Inflammatory macrophage (primary cell): ENCODE results near the gene WNT9B.
"Not testable (repeated sequence)": the region's sequence is repeated elsewhere in the genome, so short reads cannot be mapped to it uniquely, and the experiment has no call there.

ENCODE experiments used
- DNase-seq, 2 donors: peaks; one replicate each; pipeline ENCODE4 v3.0.0-alpha.2; 2020 to 2022

WNT9B gene

GRCh38 chr17:46916623-46917022, 65.2 kb downstream of the WNT9B start:
- no peak for DNase-seq

GRCh38 chr17:46917041-46917440, 65.7 kb downstream of the WNT9B start:
- no peak for DNase-seq

GRCh38 chr17:46917516-46917915, 66.1 kb downstream of the WNT9B start:
- no peak for DNase-seq

- not testable (repeated sequence) for DNase-seq
Measured at GRCh38 chr17:46921962-46922361, 70.6 kb downstream of the WNT9B start.

- no peak for DNase-seq
Measured at GRCh38 chr17:46922487-46922803, 71.1 kb downstream of the WNT9B start.

GRCh38 chr17:46922804-46923635, 71.6 kb downstream of the WNT9B start, which contains the start of gene GOSR2:
Gene GOSR2, plus strand, starts transcription at chr17:46923160. Its CDS starts 33 bp downstream, at chr17:46923193.
- peak; percentile 86 to 91 for DNase-seq

- DNase-seq, result peak; percentile 42 to 54
Measured at GRCh38 chr17:46925185-46925868, 73.9 kb downstream of the WNT9B start.

GRCh38 chr17:46928467-46929261, 77.3 kb downstream of the WNT9B start:
- no peak for DNase-seq

- no peak for DNase-seq
Measured at GRCh38 chr17:46929413-46929812, 78.0 kb downstream of the WNT9B start.

GRCh38 chr17:46930051-46930450, 78.7 kb downstream of the WNT9B start:
- DNase-seq, result no peak

- DNase-seq, result no peak
Measured at GRCh38 chr17:46931596-46931995, 80.2 kb downstream of the WNT9B start.

- DNase-seq, result no peak
Measured at GRCh38 chr17:46935658-46936266, 84.4 kb downstream of the WNT9B start.
